HEK293 (cell line): Measurements from ENCODE around the gene ST7.

Source experiments
- HOXC10 ChIP-seq: sonication (generic); formaldehyde crosslinking; IDR thresholded peaks from 2 replicates; pipeline ENCODE4 v1.8.1; 2023; ENCODE audit warnings: mild to moderate bottlenecking, missing genetic modification reagents
- KLF10 ChIP-seq: fragments of 450-650 bp; IDR thresholded peaks from 2 replicates; pipeline ENCODE4 v1.5.1; 2018; ENCODE audit warnings: missing biosample characterization, mild to moderate bottlenecking, missing genetic modification characterization
- MEIS1 ChIP-seq: sonication (generic); formaldehyde crosslinking; IDR thresholded peaks from 2 replicates; pipeline ENCODE4 v1.8.1; 2022; ENCODE audit warnings: missing genetic modification reagents, mild to moderate bottlenecking, borderline replicate concordance
- PRDM1 ChIP-seq: fragments of 450-650 bp; formaldehyde crosslinking; IDR thresholded peaks from 2 replicates; pipeline ENCODE4; 2016; ENCODE audit warnings: missing biosample characterization, missing genetic modification characterization
- ZBTB1 ChIP-seq: fragments of 450-650 bp; formaldehyde crosslinking; IDR thresholded peaks from 2 replicates; pipeline ENCODE4 v1.5.1; 2016; ENCODE audit warnings: missing biosample characterization, missing genetic modification characterization
- ZBTB17 ChIP-seq: fragments of 450-650 bp; formaldehyde crosslinking; IDR thresholded peaks from 2 replicates; pipeline ENCODE4 v1.5.1; 2016; ENCODE audit warnings: missing biosample characterization, missing genetic modification characterization
- ZNF140 ChIP-seq: fragments of 450-650 bp; formaldehyde crosslinking; IDR thresholded peaks from 2 replicates; pipeline ENCODE4 v1.5.1; 2016; ENCODE audit warnings: missing biosample characterization, missing genetic modification characterization
- ZNF2 ChIP-seq: fragments of 450-650 bp; formaldehyde crosslinking; IDR thresholded peaks from 2 replicates; pipeline ENCODE4 v1.5.1; 2016; ENCODE audit warnings: missing biosample characterization, missing genetic modification characterization
- ZNF23 ChIP-seq: fragments of 450-650 bp; formaldehyde crosslinking; IDR thresholded peaks from 2 replicates; pipeline ENCODE4 v1.5.1; 2016; ENCODE audit warnings: missing biosample characterization, missing genetic modification characterization, borderline replicate concordance
- ZNF311 ChIP-seq: fragments of 450-650 bp; formaldehyde crosslinking; IDR thresholded peaks from 2 replicates; pipeline ENCODE4 v1.5.1; 2017; ENCODE audit warnings: missing biosample characterization, missing genetic modification characterization, borderline replicate concordance
- ZNF335 ChIP-seq: fragments of 450-650 bp; formaldehyde crosslinking; conservative IDR thresholded peaks from 2 replicates; pipeline ENCODE4 v1.5.1; 2016; ENCODE audit warnings: missing biosample characterization, missing genetic modification characterization
- ZNF654 ChIP-seq: fragments of 450-650 bp; formaldehyde crosslinking; IDR thresholded peaks from 2 replicates; pipeline ENCODE4 v1.5.1; 2016; ENCODE audit warnings: low read depth, missing biosample characterization, missing genetic modification characterization
- ZNF670 ChIP-seq: fragments of 450-650 bp; formaldehyde crosslinking; IDR thresholded peaks from 2 replicates; pipeline ENCODE4 v1.5.1; 2016; ENCODE audit warnings: missing biosample characterization, missing genetic modification characterization, low read depth
- TF ChIP-seq, protein P1 (sequence below): fragments of 450-650 bp; formaldehyde crosslinking; IDR thresholded peaks from 2 replicates; pipeline ENCODE4 v1.5.1; 2016; ENCODE audit warnings: missing biosample characterization, missing genetic modification characterization
- TF ChIP-seq, protein P2 (sequence below): fragments of 450-650 bp; formaldehyde crosslinking; IDR thresholded peaks from 2 replicates; pipeline ENCODE4 v1.5.0; 2017; ENCODE audit warnings: missing biosample characterization, missing genetic modification characterization, borderline replicate concordance
- TF ChIP-seq, protein P3 (sequence below): fragments of 450-650 bp; formaldehyde crosslinking; conservative IDR thresholded peaks from 2 replicates; pipeline ENCODE4 v1.5.1; 2016; ENCODE audit warnings: low read depth, missing biosample characterization, missing genetic modification characterization
- TF ChIP-seq, protein P4 (sequence below): fragments of 450-650 bp; formaldehyde crosslinking; IDR thresholded peaks from 2 replicates; pipeline ENCODE4 v1.5.1; 2016; ENCODE audit warnings: missing biosample characterization, missing genetic modification characterization
- TF ChIP-seq, protein P5 (sequence below): fragments of 450-650 bp; IDR thresholded peaks from 2 replicates; pipeline ENCODE4 v1.5.1; 2018; ENCODE audit warnings: missing biosample characterization, missing genetic modification characterization
- TF ChIP-seq, protein P6 (sequence below): fragments of 450-650 bp; formaldehyde crosslinking; conservative IDR thresholded peaks from 2 replicates; pipeline ENCODE4 v1.5.1; 2016; ENCODE audit warnings: low read depth, missing biosample characterization, missing genetic modification characterization
- TF ChIP-seq, protein P7 (sequence below): fragments of 450-650 bp; formaldehyde crosslinking; IDR thresholded peaks from 2 replicates; pipeline ENCODE4 v1.5.1; 2017; ENCODE audit warnings: missing biosample characterization, missing genetic modification characterization

Gene ST7

DNA sequence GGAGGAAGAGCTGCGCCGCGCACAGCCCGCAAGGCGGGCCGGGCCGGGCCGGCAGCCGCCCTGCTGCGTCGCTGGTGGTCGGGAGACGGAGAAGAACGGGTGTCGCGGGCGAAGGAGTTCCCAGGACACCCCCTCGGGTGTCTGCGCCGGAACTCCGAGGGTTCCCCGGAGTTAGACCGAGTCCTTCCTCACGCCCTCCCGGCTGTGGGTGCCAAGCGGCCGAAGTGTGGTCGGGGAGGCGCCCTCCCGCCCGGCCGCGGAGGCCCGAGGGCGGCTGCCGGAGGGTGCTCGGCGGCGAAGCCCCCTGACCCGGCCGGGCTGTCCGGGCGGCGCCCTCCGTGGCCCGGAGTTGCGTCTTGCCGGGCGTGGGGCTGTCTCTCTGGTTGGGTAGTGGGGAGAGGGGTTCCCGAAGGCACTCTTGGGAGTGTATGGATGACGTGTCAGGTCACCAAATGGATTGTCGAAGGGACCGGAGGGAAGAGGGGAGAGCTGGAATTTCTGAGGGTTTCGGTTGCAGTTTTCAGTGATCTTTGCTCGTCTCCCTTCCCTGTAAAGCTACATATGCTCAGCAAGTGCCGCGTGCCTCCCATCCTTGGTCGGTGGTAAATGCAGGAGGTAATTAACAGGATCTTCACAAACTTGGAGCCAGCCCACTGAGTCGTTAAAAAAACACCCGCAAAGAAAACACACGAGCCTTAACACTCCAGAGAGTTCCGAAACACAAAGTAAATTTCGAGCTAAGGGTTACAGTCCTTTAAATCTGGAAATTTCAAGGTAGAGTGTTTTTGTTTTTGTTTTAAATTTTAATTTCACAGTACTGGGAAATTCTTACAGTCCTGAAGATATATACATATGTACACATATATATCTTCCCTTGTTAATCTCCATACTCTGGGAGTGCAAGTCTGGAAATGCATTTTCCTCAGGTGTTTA, 871 bp downstream of the ST7 start (continued):
- TF ChIP-seq, protein P1, sequence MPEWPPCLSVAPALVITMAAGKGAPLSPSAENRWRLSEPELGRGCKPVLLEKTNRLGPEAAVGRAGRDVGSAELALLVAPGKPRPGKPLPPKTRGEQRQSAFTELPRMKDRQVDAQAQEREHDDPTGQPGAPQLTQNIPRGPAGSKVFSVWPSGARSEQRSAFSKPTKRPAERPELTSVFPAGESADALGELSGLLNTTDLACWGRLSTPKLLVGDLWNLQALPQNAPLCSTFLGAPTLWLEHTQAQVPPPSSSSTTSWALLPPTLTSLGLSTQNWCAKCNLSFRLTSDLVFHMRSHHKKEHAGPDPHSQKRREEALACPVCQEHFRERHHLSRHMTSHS (tag by site-specific recombination) = no peak
- no peak for TF ChIP-seq HOXC10
- TF ChIP-seq ZBTB1 (tag by site-specific recombination) = no peak
- no peak for TF ChIP-seq ZNF2 (tag by site-specific recombination)
- no peak; the same call in 1 of the 2 replicates for TF ChIP-seq KLF10
- TF ChIP-seq, protein P2, sequence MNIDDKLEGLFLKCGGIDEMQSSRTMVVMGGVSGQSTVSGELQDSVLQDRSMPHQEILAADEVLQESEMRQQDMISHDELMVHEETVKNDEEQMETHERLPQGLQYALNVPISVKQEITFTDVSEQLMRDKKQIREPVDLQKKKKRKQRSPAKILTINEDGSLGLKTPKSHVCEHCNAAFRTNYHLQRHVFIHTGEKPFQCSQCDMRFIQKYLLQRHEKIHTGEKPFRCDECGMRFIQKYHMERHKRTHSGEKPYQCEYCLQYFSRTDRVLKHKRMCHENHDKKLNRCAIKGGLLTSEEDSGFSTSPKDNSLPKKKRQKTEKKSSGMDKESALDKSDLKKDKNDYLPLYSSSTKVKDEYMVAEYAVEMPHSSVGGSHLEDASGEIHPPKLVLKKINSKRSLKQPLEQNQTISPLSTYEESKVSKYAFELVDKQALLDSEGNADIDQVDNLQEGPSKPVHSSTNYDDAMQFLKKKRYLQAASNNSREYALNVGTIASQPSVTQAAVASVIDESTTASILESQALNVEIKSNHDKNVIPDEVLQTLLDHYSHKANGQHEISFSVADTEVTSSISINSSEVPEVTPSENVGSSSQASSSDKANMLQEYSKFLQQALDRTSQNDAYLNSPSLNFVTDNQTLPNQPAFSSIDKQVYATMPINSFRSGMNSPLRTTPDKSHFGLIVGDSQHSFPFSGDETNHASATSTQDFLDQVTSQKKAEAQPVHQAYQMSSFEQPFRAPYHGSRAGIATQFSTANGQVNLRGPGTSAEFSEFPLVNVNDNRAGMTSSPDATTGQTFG (tag by site-specific recombination) = no peak
- TF ChIP-seq MEIS1 (CRISPR knock-in tag) = no peak
- TF ChIP-seq, protein P3, sequence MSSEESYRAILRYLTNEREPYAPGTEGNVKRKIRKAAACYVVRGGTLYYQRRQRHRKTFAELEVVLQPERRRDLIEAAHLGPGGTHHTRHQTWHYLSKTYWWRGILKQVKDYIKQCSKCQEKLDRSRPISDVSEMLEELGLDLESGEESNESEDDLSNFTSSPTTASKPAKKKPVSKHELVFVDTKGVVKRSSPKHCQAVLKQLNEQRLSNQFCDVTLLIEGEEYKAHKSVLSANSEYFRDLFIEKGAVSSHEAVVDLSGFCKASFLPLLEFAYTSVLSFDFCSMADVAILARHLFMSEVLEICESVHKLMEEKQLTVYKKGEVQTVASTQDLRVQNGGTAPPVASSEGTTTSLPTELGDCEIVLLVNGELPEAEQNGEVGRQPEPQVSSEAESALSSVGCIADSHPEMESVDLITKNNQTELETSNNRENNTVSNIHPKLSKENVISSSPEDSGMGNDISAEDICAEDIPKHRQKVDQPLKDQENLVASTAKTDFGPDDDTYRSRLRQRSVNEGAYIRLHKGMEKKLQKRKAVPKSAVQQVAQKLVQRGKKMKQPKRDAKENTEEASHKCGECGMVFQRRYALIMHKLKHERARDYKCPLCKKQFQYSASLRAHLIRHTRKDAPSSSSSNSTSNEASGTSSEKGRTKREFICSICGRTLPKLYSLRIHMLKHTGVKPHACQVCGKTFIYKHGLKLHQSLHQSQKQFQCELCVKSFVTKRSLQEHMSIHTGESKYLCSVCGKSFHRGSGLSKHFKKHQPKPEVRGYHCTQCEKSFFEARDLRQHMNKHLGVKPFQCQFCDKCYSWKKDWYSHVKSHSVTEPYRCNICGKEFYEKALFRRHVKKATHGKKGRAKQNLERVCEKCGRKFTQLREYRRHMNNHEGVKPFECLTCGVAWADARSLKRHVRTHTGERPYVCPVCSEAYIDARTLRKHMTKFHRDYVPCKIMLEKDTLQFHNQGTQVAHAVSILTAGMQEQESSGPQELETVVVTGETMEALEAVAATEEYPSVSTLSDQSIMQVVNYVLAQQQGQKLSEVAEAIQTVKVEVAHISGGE (tag by site-specific recombination) = peak; percentile 23; the same call in 1 of the 2 replicates
- no peak for TF ChIP-seq ZNF670 (tag by site-specific recombination)
- TF ChIP-seq, protein P4, sequence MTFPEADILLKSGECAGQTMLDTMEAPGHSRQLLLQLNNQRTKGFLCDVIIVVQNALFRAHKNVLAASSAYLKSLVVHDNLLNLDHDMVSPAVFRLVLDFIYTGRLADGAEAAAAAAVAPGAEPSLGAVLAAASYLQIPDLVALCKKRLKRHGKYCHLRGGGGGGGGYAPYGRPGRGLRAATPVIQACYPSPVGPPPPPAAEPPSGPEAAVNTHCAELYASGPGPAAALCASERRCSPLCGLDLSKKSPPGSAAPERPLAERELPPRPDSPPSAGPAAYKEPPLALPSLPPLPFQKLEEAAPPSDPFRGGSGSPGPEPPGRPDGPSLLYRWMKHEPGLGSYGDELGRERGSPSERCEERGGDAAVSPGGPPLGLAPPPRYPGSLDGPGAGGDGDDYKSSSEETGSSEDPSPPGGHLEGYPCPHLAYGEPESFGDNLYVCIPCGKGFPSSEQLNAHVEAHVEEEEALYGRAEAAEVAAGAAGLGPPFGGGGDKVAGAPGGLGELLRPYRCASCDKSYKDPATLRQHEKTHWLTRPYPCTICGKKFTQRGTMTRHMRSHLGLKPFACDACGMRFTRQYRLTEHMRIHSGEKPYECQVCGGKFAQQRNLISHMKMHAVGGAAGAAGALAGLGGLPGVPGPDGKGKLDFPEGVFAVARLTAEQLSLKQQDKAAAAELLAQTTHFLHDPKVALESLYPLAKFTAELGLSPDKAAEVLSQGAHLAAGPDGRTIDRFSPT (tag by site-specific recombination) = no peak
- TF ChIP-seq, protein P5, sequence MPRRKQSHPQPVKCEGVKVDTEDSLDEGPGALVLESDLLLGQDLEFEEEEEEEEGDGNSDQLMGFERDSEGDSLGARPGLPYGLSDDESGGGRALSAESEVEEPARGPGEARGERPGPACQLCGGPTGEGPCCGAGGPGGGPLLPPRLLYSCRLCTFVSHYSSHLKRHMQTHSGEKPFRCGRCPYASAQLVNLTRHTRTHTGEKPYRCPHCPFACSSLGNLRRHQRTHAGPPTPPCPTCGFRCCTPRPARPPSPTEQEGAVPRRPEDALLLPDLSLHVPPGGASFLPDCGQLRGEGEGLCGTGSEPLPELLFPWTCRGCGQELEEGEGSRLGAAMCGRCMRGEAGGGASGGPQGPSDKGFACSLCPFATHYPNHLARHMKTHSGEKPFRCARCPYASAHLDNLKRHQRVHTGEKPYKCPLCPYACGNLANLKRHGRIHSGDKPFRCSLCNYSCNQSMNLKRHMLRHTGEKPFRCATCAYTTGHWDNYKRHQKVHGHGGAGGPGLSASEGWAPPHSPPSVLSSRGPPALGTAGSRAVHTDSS (tag by site-specific recombination) = no peak; the same call in 1 of the 2 replicates
- TF ChIP-seq, protein P6, sequence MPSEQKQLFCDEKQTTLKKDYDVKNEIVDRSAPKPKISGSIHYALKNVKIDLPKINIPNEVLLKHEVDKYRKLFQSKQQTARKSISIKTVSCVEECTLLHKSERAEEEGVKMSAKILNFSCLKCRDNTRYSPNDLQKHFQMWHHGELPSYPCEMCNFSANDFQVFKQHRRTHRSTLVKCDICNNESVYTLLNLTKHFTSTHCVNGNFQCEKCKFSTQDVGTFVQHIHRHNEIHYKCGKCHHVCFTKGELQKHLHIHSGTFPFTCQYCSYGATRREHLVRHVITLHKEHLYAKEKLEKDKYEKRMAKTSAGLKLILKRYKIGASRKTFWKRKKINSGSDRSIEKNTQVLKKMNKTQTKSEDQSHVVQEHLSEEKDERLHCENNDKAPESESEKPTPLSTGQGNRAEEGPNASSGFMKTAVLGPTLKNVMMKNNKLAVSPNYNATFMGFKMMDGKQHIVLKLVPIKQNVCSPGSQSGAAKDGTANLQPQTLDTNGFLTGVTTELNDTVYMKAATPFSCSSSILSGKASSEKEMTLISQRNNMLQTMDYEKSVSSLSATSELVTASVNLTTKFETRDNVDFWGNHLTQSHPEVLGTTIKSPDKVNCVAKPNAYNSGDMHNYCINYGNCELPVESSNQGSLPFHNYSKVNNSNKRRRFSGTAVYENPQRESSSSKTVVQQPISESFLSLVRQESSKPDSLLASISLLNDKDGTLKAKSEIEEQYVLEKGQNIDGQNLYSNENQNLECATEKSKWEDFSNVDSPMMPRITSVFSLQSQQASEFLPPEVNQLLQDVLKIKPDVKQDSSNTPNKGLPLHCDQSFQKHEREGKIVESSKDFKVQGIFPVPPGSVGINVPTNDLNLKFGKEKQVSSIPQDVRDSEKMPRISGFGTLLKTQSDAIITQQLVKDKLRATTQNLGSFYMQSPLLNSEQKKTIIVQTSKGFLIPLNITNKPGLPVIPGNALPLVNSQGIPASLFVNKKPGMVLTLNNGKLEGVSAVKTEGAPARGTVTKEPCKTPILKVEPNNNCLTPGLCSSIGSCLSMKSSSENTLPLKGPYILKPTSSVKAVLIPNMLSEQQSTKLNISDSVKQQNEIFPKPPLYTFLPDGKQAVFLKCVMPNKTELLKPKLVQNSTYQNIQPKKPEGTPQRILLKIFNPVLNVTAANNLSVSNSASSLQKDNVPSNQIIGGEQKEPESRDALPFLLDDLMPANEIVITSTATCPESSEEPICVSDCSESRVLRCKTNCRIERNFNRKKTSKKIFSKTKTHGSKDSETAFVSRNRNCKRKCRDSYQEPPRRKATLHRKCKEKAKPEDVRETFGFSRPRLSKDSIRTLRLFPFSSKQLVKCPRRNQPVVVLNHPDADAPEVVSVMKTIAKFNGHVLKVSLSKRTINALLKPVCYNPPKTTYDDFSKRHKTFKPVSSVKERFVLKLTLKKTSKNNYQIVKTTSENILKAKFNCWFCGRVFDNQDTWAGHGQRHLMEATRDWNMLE = no peak
- TF ChIP-seq ZNF335 (tag by site-specific recombination) = peak; percentile 52
- TF ChIP-seq ZNF654 = no peak
- peak; percentile 99 for TF ChIP-seq ZBTB17 (tag by site-specific recombination)
- TF ChIP-seq ZNF311 (tag by site-specific recombination) = no peak
- TF ChIP-seq PRDM1 = no peak
- TF ChIP-seq, protein P7, sequence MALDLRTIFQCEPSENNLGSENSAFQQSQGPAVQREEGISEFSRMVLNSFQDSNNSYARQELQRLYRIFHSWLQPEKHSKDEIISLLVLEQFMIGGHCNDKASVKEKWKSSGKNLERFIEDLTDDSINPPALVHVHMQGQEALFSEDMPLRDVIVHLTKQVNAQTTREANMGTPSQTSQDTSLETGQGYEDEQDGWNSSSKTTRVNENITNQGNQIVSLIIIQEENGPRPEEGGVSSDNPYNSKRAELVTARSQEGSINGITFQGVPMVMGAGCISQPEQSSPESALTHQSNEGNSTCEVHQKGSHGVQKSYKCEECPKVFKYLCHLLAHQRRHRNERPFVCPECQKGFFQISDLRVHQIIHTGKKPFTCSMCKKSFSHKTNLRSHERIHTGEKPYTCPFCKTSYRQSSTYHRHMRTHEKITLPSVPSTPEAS (tag by site-specific recombination) = no peak
- TF ChIP-seq ZNF140 (tag by site-specific recombination) = no peak
- no peak for TF ChIP-seq ZNF23 (tag by site-specific recombination)
